Activated T-helper 1 cell treated with Interleukin-2 at 50 U/mL for 16 hours (primary cell): ENCODE data around the gene SLC25A25.
"Not testable (repeated sequence)": the region's sequence is repeated elsewhere in the genome, so short reads cannot be mapped to it uniquely, and the experiment has no call there.

Experiments used
- DNase-seq: peaks from one replicate; pipeline ENCODE4 v3.0.0-alpha.2; 2020; ENCODE audit warnings: low read depth

The SLC25A25 gene

GRCh38 chr9:128124873-128125579 is 57.0 kb downstream of the SLC25A25 start:
- DNase-seq = peak; percentile 23

DNA sequence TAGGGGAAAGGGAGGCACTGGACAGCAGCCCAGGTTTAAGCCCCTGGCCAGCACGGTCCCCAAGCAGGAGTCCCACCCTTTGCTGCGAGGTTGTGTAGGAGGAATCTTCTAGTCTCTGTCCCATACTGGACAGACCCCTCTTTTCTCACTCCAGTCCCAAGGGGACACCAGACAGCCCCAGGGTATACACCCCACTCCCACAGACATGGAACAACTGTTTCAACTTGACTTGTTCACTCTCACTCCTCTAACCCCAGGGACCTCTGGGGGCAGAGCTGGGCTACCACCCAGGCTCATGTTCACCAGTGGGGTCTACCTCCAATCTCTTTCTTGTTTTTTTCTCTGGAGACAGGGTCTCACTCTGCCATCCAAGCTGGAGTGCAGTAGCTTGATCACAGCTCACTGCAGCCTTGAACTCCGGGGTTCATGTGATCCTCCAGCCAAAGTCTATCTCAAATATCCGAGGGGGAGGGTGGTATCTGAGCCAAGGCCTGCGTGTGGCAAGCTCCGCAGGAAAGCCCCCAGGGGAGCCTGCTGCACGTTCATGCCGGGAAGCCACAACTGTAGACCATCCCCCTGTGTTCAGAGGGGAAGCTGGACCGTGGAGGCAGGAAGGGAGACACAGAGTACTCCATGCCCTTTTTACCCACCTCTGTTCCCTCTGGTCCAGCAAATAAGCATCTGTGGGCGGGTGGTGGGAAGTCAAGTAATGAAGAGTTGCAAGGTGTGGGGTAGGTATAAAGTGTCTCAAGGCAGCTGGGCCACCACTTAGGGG is 57.7 kb downstream of the SLC25A25 start:
- DNase-seq = no peak

- peak; percentile 68 for DNase-seq
Measured at GRCh38 chr9:128127568-128127989, 59.5 kb downstream of the SLC25A25 start, which contains the start of gene PTGES2. Gene PTGES2, minus strand, starts transcription at chr9:128127729. Its CDS starts 12 bp downstream, at chr9:128127717.

- DNase-seq = peak; percentile 78
Measured at GRCh38 chr9:128127990-128128835, 60.2 kb downstream of the SLC25A25 start.

DNA sequence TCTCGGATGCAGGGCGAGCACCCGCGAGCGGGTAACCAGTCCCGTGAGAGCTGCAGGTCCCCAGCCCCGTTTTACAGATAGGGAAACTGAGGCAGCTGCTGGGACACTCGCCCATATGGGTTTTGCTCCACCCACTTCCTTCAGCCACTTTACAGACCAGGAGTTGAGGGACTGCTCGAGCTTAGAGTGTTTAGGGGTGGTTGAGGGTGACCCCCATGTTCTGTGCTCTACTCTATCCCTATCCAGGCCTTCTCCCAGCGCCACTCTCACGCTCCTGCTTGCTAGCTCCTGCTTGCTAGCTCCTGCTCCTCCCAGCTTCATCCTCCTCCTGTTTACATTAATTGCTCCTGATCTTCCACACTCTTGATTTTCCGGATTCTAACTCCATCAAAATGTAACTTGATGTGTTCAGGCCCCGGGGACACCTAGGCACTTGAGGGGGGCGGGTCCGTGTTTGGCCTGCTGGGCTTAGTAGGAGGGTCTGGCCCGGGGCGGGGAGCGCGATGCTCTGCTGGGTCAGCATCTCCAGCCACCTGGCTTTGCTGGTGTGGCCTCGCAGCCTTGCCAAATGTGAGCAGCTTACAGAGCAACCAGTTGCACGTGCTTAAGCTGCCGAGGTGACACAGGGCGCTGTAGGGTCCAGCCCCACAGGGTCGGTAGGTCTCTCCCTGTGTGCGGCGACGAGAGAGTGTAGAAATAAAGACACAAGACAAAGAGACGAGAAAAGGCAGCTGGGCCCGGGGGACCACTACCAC is 61.0 kb downstream of the SLC25A25 start:
- no peak for DNase-seq

DNA sequence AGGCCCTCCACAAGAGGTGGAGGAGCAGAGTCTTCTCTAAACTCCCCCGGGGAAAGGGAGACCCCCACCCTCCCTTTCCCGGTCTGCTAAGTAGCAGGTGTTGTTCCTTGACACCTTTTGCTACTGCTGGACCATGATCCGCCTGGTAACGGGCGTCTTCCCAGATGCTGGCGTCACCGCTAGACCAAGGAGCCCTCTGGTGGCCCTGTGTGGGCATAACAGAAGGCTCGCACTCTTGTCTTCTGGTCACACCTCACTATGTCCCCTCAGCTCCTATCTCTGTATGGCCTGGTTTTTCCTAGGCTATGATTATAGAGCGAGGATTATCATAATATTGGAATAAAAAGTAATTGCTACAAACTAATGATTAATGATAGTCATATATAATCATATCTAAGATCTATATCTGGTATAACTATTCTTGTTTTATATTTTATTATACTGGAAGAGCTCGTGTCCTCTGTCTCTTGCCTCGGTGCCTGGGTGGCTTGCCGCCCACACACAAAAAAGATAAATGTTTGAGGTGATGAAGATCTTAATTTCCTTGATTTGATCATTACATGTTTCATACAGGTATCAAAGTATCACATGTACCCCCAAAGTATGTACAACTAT is 62.1 kb downstream of the SLC25A25 start:
- peak; percentile 23 for DNase-seq

DNA sequence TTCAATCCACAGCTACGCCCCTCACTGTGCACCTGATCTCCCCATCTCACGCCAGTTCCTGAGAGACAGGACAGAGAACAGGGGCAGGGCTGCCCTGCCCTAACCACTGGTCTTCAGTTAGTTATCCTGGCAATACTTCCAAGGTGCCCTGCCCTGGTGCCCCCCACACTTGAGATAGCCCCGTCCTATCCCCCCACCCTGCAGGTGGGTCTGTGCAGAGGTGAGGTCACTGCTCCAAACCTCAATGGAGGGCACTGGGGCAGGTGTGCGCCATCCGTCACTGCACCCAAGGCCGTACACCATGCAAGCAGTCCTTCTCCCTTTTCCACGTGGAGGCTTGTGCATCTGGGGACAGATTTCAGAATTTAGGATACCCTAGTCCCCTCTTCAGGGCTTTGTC is 62.6 kb downstream of the SLC25A25 start:
- DNase-seq = not testable (repeated sequence)

- not testable (repeated sequence) for DNase-seq
Measured at GRCh38 chr9:128131346-128131745, 63.3 kb downstream of the SLC25A25 start.

GRCh38 chr9:128132139-128132538 is 64.1 kb downstream of the SLC25A25 start:
- DNase-seq = not testable (repeated sequence)

DNA sequence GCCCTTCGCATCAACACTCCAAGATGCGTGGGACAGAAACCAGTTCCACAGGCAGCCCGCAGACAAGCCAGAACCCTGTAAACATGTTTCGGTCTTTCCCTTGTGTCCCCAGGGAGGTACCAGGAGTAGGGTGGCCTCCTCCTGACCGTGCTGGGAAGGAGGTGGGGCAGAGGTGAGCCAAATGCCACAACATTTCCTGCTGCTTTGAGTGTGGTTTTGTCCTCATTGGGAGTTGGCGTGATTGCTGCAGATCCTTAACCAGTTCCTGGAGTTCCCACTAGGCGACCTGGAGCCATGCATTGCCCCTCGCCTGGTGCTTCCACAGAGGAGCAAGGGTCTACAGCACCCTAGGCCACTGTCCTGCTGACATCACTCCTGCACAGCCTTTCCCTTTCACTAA is 67.5 kb downstream of the SLC25A25 start:
- DNase-seq = not testable (repeated sequence)

- no peak for DNase-seq
Measured at GRCh38 chr9:128136816-128137793, 69.1 kb downstream of the SLC25A25 start.

DNA sequence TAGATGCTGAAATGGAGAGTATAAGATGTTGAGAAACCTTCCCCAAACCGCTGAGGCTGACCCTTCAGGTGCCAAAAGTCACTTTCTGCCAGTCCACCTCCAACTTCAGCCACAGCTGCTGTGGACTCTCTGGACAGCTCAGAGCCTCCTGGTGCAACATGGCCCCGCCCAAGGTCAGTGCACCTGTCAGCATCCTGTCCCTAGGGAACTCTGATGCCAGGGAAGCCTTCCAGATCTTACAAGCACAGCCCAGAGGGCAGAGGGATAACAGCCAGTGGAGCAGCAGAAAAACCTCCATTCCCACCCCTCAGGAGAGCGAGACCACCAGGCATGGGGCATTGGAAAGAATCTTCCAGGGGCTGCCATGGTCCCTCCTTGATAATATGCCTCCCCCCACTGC is 70.0 kb downstream of the SLC25A25 start:
- DNase-seq = no peak

GRCh38 chr9:128139621-128140020 is 71.6 kb downstream of the SLC25A25 start:
- DNase-seq = no peak

DNA sequence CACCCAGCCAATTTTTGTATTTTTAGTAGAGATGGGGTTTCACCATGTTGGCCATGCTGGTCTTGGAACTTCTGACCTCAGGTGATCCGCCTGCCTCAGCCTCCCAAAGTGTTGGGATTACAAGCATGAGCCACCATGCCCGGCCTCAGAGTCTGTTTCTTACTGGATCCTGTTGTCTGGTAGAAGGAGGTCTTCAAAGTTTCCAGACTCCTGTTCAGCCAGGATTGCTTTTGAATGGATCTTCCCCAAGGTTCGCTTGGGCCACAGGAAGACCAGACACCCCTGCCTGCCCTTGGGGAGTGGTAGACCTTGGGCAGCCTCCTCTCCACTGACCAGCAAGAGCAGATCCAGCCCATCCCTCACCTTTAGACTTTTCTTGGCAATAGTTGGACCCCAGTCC is 73.6 kb downstream of the SLC25A25 start:
- DNase-seq = no peak

DNA sequence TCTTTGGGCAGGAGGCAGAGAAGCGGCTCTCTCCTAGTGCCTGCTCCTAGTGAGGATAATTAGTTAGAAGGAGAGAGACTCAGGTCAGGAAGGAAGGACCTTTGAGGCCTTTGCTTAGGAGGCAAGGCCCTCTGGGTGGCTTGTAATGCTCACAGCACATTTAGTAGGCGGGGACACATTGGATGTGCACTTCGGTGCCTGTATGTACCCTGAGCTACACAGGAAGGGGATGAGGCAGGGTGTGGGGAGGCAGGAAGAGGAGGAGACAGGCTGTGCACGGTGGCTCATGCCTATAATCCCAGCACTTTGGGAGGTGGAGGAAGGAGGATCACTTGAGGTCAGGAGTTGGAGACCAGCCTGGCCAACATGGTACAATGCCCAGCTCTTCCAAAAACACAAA is 74.0 kb downstream of the SLC25A25 start:
- DNase-seq = no peak

GRCh38 chr9:128142596-128142995 is 74.6 kb downstream of the SLC25A25 start:
- no peak for DNase-seq

DNA sequence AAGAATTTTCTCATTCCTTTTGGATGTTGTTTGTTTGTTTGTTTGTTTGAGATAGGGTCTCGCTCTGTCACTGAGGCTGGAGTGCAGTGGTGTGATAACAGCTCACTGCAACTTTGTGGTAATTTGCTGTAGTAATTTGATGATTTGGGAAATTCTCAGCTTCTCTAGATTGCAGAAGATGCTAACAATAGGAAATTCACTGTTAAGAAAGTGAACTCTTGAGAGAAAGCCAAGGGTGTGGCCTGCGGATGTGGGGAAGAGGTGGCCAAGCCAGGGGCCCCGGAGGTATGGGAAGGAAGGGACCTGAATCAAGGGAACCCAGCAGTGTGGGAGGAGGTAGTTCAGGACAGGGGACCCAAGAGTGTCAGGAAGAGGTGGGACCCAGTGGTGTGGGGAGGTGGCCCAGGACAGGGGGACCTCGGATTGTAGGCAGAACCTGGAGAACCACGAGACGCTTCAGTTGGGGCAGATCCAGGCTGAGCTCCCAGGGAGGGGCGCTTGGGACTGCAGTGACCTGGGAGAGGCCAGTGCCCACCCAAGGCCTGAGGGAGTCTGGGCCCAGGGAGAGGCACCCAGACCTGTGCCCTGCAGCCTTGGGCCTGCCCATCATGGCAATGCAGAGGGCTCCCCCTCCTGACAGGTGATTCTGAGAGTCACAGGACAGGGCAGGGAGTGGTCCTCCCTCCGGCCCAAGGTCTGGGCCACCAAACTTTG is 75.7 kb downstream of the SLC25A25 start:
- DNase-seq = no peak

DNA sequence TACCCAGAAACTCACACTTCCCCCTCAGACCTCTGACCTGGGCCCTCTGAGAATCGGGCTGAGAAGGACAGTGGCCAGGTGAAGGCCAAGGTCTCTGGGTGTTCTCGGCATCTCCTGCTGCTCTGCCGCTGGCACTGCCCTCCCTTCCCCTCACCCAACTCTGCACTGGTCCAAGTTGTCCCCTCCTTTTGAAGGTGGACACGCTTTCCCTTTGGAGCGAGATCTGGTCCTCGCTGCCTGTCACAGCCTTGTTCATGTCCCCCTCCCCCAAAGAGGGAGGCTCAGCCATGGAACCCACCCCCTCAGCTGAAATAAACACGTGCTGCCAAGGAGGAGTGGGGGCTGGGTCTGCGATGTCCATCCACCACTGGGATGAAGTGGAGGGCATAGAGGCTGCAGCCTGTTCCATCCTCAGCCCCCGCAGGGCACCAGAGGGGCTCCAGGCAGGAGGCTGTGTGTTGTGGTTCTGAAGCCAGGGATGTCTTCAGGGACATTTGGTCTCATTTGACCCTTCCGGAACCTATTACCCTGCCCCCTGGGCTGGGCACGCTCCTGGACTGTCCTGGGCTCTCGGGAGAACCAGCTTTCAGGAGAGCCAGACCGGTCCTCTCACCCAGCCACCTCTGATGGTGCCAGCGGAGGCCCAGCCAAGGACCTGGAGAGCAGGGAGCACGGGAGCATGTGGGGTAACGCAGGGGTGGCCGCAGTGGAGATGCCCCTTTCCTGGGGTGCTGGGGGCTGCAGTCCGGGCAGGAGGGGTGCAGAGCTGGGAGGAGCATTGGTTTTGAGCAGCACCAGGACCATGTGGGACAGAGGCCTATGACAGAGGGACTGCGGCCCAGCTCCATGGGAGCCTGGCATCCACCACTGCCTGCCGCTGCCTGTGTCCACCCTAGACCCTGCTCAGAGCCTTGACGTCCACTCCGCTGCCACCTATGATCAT is 76.5 kb downstream of the SLC25A25 start:
- no peak for DNase-seq
